Ascending aorta (tissue), 2 donors: ENCODE measurements around the gene TCF20. TPM values are rescaled to one million over a fixed set of nuclear protein-coding genes. Genes with fewer than 3 reads are reported as not detected.

Experiments used
- DNase-seq, 2 donors: peaks; one replicate each; pipeline ENCODE4 v3.0.0-alpha.2; 2019; ENCODE audit warnings: low spot score in 2 of 2
- H3K27ac ChIP-seq, 2 donors: fragments of 200-600 bp; sonication (generic); one replicate each; pipeline ENCODE4 v1.5.1; 2016 to 2017; ENCODE audit warnings: mild to moderate bottlenecking in 1 of 2
- H3K27me3 ChIP-seq: fragments of 200-600 bp; sonication (generic); one replicate; pipeline ENCODE4 v1.5.1; 2017
- H3K36me3 ChIP-seq, 2 donors: fragments of 200-600 bp; sonication (generic); one replicate each; pipeline ENCODE4 v1.5.1; 2016
- H3K4me1 ChIP-seq, 2 donors: fragments of 200-600 bp; sonication (generic); one replicate each; pipeline ENCODE4 v1.5.1; 2016 to 2017; ENCODE audit warnings: mild to moderate bottlenecking in 1 of 2
- H3K4me3 ChIP-seq, 2 donors: fragments of 200-600 bp; sonication (generic); one replicate each; pipeline ENCODE4 v1.5.1; 2016 to 2017; ENCODE audit warnings: mild to moderate bottlenecking in 1 of 2
- H3K9me3 ChIP-seq, 2 donors: fragments of 200-600 bp; sonication (generic); one replicate each; pipeline ENCODE4 v1.5.1; 2016
- intact Hi-C: fragments of 100-400 bp; cut with DNase I; formaldehyde crosslinking; loops from one replicate; pipeline ENCODE4 v1.15.1; 2023
- total RNA-seq: library from RNA; depleted of rRNA; stranded (reverse); fragments of >200 nt; gene quantifications from one replicate; pipeline ENCODE4 v1.1.0, GENCODE V29; 2016
- TF ChIP-seq, protein P1 (sequence below), 3 experiments: fragments of 200-600 bp in 2 of 3; fragments of 450-650 bp in 1 of 3; sonication (generic) in 2 of 3; IDR thresholded peaks; one replicate each; pipeline ENCODE4 v1.5.1; 2016 to 2019; ENCODE audit warnings: antibody characterized with exemption in 3 of 3, mild to moderate bottlenecking in 1 of 3, moderate library complexity in 1 of 3

The TCF20 gene
- total RNA-seq, 1 donor from 2014 or later: 11.9 TPM

DNA sequence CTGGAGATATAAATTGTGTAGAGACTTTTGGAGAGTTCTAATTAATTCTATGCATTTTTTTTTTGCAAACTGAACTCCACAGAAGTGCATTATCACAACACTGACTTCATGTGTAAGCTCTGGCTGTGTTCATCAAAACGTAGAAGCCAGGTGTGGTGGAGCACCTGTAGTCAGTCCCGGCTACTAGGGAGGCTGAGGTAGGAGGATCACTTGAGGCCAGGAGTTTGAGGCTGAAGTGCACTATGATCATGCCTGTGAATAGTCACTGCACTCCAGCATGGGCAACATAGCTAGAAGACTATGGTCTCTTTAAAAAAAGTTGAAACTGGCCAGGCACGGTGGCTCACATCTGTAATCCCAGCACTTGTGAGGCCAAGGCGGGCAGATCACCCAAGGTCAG lies 20.6 kb downstream of the TCF20 start:
- DNase-seq: no peak
- no peak overlapping the region for H3K4me3 ChIP-seq
- no peaks in the 10 kb centered on the region for H3K9me3 ChIP-seq
- no peaks in the 10 kb centered on the region for H3K4me1 ChIP-seq
- H3K36me3 ChIP-seq: no peaks in the 10 kb centered on the region
- intact Hi-C loops: no loop called here
- H3K27ac ChIP-seq: no peak overlapping the region
- TF ChIP-seq, protein P1, sequence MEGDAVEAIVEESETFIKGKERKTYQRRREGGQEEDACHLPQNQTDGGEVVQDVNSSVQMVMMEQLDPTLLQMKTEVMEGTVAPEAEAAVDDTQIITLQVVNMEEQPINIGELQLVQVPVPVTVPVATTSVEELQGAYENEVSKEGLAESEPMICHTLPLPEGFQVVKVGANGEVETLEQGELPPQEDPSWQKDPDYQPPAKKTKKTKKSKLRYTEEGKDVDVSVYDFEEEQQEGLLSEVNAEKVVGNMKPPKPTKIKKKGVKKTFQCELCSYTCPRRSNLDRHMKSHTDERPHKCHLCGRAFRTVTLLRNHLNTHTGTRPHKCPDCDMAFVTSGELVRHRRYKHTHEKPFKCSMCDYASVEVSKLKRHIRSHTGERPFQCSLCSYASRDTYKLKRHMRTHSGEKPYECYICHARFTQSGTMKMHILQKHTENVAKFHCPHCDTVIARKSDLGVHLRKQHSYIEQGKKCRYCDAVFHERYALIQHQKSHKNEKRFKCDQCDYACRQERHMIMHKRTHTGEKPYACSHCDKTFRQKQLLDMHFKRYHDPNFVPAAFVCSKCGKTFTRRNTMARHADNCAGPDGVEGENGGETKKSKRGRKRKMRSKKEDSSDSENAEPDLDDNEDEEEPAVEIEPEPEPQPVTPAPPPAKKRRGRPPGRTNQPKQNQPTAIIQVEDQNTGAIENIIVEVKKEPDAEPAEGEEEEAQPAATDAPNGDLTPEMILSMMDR (IDR thresholded peaks at IDR 0.05): no peak
- H3K27me3 ChIP-seq: no peaks in the 10 kb centered on the region

DNA sequence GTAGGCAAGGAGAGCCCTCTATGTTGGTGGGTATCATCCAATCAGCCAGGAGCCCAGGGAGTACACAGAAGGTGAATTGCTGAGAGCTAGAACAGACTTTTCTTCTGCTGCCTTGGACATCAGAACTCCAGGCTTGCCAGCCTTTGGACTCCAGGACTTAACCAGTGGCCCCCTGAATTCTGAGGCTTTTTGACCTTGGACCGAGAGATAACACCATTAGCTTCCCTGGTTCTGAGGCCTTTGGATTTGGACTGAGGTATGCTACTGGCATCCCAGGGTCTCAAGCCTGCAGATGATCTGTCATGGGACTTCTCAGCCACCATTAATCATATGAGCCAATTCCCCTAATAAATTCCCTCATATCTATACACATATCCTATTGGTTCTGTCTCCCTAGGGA lies 21.5 kb downstream of the TCF20 start:
- intact Hi-C loops: no loop called here
- Histone ChIP-seq H3K27ac (no peak overlapping the region), H3K9me3 (no peaks in the 10 kb centered on the region), H3K4me3 (no peak overlapping the region), H3K4me1 (no peaks in the 10 kb centered on the region), H3K36me3 (no peaks in the 10 kb centered on the region), H3K27me3 (no peaks in the 10 kb centered on the region)
- no peak for DNase-seq
- TF ChIP-seq, protein P1 (IDR thresholded peaks at IDR 0.05): no peak

DNA sequence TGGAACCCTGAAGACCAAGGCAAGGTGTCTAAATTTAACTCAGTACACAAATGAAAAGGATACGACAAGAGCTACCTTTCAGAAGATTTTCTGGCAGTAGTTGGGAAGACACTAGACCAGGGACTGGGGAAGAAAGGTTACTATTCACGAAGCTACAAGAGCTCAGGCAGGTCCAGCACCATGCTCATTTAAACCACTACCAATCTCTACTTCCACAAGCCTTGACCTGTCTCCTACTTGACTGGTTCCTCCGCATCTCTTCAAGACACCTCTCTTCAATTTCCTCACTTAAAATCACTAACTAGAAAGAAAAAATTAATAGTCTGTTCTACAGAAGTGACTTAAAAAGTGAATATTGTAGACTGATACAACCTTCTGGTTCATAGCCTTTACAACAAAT lies 22.9 kb downstream of the TCF20 start:
- Histone ChIP-seq H3K4me3 (no peak overlapping the region), H3K36me3 (no peaks in the 10 kb centered on the region), H3K9me3 (no peaks in the 10 kb centered on the region), H3K27ac (no peak overlapping the region), H3K4me1 (no peaks in the 10 kb centered on the region), H3K27me3 (no peaks in the 10 kb centered on the region)
- DNase-seq: no peak
- intact Hi-C loops: no loop called here
- TF ChIP-seq, protein P1 (IDR thresholded peaks at IDR 0.05): no peak

DNA sequence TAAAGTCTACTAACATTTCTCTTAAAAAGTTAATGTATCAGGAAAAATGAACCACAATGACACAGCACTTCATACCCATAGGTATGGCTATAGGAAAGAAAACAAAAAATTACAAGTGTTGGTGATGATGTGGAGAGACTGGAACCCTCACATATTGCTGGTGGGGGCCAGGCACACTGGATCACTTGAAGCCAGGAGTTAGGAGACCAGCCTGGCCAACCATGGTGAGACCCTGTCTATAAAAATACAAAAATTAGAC lies 26.7 kb downstream of the TCF20 start:
- no peaks in the 10 kb centered on the region for H3K9me3 ChIP-seq
- no peaks in the 10 kb centered on the region for H3K4me1 ChIP-seq
- intact Hi-C loops: no loop called here
- no peak for DNase-seq
- no peak overlapping the region for H3K27ac ChIP-seq
- no peaks in the 10 kb centered on the region for H3K27me3 ChIP-seq
- H3K36me3 ChIP-seq: no peaks in the 10 kb centered on the region
- TF ChIP-seq, protein P1 (IDR thresholded peaks at IDR 0.05): no peak
- no peak overlapping the region for H3K4me3 ChIP-seq

DNA sequence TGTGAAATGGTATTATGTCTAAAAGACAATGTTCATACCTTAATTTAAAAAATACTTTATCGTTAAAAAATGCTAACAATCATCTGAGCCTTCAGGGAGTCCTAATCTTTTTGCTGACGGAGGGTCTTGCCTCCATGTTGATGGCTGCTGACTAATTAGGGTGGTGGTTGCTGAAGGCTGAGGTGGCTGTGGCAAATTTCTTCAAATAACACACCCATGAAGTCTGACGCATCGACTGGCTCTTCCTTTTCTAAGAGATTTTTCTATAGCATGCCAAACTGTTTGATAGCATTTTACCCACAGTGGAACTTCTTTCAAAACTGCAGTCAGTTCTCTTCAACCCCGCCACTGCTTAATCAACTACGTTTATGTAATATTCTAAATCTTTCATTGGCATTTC lies 33.6 kb downstream of the TCF20 start:
- Histone ChIP-seq H3K9me3 (peaks cover 0 to 11% of the 10 kb centered on the region in 2 donors), H3K36me3 (no peaks in the 10 kb centered on the region), H3K27ac (no peak overlapping the region), H3K4me3 (no peak overlapping the region), H3K27me3 (no peaks in the 10 kb centered on the region), H3K4me1 (no peaks in the 10 kb centered on the region)
- intact Hi-C loops: no loop called here
- TF ChIP-seq, protein P1 (IDR thresholded peaks at IDR 0.05): no peak
- no peak for DNase-seq

DNA sequence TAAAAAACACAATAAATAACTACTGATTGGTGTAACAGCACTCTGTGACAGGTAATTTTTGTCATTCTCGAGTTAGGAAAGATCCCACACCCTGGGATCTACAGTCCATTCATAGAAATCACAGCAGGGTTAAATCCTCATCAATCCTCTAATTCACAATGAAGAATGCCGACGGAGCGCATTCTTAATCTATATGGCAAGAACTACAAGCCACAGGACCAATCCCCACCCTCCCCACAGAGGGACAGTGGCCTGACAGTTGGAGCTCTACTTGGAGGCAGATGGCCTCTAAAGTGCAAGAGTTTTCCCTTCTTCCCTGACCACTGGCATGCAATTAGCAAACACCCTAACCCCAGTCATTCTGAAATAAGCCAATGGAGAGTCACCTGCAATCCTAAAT lies 34.2 kb downstream of the TCF20 start:
- intact Hi-C loops: no loop called here
- H3K4me3 ChIP-seq: no peak overlapping the region

More for the DNA sequence above, 34.2 kb downstream of the TCF20 start:
- DNase-seq: no peak
- TF ChIP-seq, protein P1 (IDR thresholded peaks at IDR 0.05): no peak
- no peaks in the 10 kb centered on the region for H3K4me1 ChIP-seq
- H3K9me3 ChIP-seq: peaks cover 0 to 11% of the 10 kb centered on the region in 2 donors
- no peak overlapping the region for H3K27ac ChIP-seq
- no peaks in the 10 kb centered on the region for H3K27me3 ChIP-seq
- H3K36me3 ChIP-seq: no peaks in the 10 kb centered on the region
